Stimulated activated CD4-positive, alpha-beta T cell treated with anti-CD3 and anti-CD28 coated beads, Interleukin-4, amount 100 ng/mL, for 48 hours (primary cell): ENCODE results near the gene FAM204A.

Experiments used
- DNase-seq, 2 donors: peaks; one replicate each; pipeline ENCODE4 v3.0.0-alpha.2; 2020; ENCODE audit warnings: low read depth in 2 of 2

Gene FAM204A

GRCh38 chr10:118278649-118279048, 63.5 kb downstream of the FAM204A start:
- no peak for DNase-seq

- DNase-seq = no peak
Observed at GRCh38 chr10:118277871-118278270, 64.3 kb downstream of the FAM204A start.

DNA sequence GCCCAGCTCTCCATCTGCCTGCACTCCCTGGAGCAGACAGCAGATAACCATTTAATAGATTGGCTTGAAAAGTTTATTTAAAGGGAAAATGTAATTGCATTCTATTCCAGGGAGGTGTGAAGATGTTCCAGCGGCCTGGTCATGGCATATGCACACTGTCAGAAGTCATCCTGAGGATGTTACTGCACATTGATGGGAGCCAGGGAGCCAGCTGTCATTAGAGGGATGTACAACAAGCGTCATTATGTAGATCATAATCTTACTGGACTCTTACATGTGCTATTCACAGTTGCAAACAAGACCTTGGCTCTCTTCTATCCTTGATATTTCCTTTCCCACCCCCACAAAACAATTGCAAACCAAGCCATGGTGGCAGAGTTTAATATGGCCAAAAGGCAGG, 65.4 kb downstream of the FAM204A start:
- no peak for DNase-seq

DNA sequence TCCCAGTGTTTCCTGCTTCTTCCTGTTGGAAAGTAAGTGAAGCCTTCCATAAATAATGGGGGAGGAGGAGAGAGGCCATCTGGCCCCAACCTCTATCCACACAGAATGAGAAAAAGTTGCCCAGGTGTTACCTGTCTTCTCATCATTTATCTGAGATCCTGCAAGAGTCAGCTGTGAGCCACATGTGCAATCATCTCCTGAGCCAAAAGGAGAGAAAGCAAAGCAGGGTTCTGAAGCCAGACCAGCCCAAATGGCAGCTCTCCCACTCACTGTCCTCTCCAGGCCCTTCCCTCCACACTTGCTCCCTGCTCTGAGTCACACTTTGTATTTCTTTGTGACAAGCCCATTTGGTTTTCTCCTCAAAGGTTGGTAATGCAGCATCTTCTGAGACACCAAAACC, 65.9 kb downstream of the FAM204A start:
- DNase-seq = no peak

DNA sequence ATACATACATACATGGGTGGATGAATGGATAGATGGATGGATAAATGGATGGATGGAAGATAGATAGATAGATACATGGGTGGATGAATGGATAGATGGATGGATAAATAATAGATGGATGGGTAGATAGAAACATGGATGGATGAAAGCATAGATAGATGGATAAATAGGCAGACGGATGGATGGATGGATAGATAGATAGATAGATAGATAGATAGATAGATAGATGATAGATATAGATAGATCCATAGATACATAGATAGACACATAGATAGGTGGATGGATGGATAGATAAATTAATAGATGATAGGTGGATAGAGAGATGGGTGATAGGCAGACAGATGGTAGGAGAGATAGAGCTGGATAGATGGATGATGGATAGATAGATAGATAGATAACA, 68.5 kb downstream of the FAM204A start:
- no peak for DNase-seq

DNA sequence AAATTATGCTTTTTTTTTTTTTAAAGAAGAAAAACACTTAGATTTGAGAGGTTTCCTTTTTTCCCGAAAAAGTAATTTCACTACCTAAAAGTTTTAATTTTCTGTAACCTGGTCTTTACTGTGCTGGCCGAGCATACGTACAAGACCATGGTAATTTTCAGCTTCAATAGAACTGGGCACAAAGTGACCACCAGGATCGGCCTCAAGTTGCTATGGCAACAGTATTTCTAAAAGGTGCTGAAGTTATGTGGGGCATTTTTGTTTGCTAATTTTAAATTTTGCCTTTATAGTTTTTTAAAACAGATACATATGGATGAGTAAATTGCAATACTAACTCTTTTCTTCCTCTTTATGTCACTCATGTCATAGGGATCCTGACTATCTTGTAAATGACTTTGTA, 69.4 kb downstream of the FAM204A start:
- no peak for DNase-seq

- DNase-seq = no peak
Observed at GRCh38 chr10:118272149-118272721, 69.9 kb downstream of the FAM204A start.

GRCh38 chr10:118271671-118272070, 70.5 kb downstream of the FAM204A start:
- no peak for DNase-seq

DNA sequence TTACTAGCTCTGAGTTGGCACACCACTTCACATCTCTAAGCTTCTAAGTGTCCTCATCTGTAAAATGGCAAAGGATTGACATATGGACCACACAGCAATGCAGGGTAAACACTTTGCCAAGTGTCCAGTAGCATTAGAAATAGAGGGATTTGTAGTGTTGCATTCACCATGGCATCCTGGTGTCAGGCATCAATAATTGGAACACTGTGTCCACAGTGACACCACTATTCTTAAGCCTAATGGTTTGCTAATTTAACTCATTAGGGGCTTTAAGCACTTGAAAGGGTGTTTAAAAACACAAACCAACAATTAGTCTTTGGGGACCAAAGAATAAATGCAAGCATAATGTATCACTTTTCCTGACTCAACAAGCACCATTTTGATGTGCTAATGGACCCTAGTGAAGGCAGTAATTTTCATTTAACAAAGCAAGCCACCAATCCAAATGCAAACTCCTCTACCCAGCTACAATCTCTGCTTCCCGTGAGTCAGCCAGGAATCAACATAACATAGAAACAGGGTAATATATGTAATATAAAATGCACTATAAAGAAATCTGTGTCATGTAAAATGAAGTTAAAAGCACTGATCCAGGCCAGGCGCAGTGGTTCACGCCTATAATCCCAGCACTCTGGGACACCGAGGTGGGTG, 75.9 kb downstream of the FAM204A start:
- no peak for DNase-seq

DNA sequence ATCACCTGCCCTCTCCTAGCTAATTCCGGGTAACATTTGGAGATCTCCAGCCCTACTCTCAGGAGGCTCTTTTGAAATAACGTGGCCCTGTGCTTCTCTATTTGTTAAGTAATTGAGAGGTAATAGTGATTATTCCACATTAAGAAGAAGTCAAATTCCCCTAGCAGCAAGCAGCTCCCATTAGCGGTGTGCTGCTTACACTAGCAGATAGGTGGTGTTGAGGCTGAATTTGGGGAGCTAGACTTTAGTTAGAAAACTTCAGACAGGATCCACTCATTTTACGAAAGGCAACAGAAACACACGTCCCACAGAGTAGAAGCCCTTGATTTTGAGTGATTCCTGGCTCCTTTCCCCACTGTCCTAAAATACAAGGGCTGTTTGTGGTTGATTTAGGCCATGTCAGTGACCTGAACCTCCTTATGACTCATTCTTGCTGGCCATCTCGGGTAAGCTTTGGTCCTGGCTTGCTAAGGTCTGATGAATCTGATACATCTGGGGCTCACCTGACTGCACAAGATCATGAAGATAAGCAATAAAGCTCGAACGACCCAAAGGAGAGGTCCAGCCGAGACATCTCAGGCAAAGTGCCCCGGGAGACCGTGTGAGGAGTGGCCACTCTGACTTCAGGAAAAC, 77.2 kb downstream of the FAM204A start:
- no peak for DNase-seq

DNA sequence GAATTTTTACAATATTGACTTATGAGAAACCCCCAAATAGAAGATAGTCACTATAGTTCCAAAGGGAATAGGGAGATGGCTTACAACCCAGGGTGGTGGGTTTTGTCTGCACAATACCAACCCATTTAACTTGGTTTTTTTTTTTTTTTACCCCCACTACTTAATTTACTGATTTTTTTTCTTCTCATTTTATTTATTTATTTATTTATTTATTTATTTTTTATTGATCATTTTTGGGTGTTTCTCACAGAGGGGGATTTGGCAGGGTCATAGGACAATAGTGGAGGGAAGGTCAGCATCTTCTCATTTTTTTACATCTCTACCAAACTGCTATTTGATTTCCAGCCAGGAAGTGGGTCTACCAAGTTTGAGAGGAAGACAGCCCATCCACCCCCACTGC, 77.9 kb downstream of the FAM204A start:
- no peak for DNase-seq

- no peak for DNase-seq
Observed at GRCh38 chr10:118262538-118262937, 79.6 kb downstream of the FAM204A start.

GRCh38 chr10:118259288-118259906, 82.7 kb downstream of the FAM204A start:
- peak; percentile 11 to 42 for DNase-seq

DNA sequence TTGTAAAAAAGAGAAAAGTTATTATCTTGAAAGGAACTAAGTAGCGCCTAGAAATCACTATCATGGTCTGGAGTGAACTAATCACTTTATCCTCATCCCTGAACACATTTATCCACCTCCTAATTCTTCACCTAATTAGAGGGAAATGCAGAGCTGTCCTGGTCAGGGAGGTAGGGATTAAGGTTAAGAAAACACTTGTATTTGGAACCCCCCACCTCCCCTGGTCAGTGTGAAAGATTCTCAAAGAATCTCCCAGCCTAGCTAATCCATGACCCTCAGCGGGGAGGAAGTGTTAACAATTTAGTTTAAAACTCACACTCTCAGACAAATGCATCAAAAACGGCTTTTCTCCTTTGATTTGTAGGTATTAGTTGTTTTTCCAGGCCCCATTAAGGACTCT, 83.8 kb downstream of the FAM204A start:
- no peak for DNase-seq

GRCh38 chr10:118256825-118257570, 85.1 kb downstream of the FAM204A start:
- DNase-seq = no peak

DNA sequence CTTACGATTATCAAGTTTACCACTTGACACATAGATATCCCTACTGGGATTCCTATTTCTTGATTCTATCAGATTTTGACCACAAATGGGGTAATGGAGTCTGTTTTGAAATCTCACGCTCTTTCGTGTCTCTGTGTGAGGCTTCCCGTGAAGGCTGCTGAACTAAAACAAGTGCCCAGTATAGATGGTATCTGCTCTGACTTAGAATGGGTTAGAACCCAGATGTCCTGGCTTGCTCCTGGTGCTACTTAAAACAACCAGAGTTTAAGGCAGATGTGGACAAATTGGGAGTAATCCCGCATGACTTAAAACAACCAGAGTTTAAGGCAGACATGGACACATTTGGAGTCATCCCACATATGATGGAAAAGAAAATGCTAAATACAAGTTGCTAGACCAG, 85.9 kb downstream of the FAM204A start:
- no peak for DNase-seq

DNA sequence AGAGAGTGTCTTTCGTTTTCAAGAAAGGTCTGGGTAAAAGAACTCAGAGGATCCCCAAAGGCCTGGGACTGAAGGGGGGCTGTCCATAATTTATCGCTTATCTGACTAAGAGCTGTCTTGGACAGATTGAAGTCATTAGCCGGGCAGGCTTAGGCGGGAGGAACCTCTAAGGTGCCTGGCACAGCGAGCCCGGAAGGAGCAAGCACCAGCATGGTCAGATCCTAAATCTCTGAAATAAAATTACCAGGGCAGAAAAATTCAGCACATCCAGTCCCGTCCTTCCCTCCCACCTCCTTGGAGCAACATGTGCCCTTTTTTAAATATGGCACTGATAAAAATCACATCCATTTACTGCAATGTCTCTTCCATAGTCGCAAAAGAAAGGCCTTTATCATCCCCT, 86.8 kb downstream of the FAM204A start:
- DNase-seq = no peak

GRCh38 chr10:118254654-118255053, 87.5 kb downstream of the FAM204A start:
- DNase-seq = no peak

- no peak for DNase-seq
Observed at GRCh38 chr10:118253397-118253796, 88.7 kb downstream of the FAM204A start.

GRCh38 chr10:118251791-118252190, 90.3 kb downstream of the FAM204A start:
- DNase-seq = no peak

DNA sequence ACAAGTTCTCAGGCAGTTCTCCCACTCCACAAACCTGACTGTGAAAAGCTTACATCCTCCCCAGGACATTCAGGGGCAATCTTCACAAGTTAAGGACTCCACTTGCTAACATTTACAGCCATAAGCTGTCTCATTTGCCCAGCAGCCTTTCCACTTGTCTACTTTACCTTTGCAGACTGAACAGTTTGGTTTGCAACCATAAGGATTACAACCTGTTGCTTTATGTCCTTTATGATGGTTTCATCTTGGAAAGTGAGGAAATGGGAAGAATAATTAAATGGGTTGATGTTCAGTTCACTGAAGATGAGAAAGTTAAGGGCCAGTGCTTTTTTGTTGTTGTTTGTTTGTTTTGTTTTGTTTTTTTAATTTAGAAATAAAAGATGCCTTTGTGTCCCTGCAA, 92.4 kb downstream of the FAM204A start:
- DNase-seq = no peak
